Ishikawa (cell line): Measurements from ENCODE around the gene GASK1A.

Source experiments
- REST ChIP-seq: IDR thresholded peaks from 2 replicates; pipeline ENCODE4 v1.6.1; 2012; ENCODE audit warnings: low read depth, mild to moderate bottlenecking
- TCF12 ChIP-seq: IDR thresholded peaks from 2 replicates; pipeline ENCODE4 v1.6.1; 2012; ENCODE audit warnings: low read depth
- TEAD4 ChIP-seq: IDR thresholded peaks from 2 replicates; pipeline ENCODE4 v1.6.1; 2012

- no peak for TF ChIP-seq TCF12
- TF ChIP-seq TEAD4 = no peak
- TF ChIP-seq REST = no peak
These were observed 20.5 kb downstream of the GASK1A start for GRCh38 chr3:42999632-43000031.
